Measurements from ENCODE around the gene PLCB4. TPM values are rescaled to one million over a fixed set of nuclear protein-coding genes. Genes with fewer than 3 reads are reported as not detected.
"Not testable (repeated sequence)": the region's sequence is repeated elsewhere in the genome, so short reads cannot be mapped to it uniquely, and the experiment has no call there.

The PLCB4 gene
- polyA plus RNA-seq, 10 donors = 3.9 to 6.5 (median 5.3) TPM

DNA sequence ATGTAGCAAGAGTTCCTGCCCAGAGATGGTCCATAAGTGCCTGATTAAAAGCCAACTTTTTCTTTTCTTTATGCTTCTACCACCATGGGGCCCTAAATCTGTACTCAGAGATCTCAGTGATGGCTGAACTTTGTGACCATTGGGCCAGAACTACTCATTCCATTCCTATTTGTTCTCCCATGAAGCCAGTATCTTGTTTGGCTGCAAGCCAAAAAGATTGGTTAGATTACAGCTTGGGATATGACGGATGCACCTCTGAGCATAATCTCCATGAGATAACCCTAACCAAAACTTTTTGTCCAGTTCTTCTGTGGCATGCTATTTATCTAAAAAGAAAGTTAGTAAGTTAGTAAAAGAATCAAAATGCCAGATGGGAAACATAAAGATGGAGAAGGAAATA is 72.2 kb downstream of the PLCB4 start:
- no peak for DNase-seq

DNA sequence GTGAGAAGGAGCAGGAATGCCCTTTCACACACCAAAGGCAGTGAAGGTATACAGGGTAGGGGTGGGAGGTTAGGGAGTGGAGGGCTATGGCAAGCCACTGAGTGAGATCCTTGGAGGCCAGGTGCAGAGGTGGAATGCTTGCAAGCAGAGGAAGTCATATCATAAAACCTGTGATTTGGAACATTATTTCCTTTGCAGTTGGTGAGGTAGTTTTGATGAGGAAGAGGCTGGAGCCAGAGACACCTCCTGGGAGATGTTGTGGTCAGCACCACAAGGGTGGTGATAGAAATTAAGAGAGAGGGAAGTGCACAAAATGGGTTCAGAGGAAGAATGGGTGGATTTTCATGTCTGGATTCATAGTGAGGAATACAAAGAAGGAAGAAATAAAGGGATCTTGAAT is 73.0 kb downstream of the PLCB4 start:
- DNase-seq = no peak

DNA sequence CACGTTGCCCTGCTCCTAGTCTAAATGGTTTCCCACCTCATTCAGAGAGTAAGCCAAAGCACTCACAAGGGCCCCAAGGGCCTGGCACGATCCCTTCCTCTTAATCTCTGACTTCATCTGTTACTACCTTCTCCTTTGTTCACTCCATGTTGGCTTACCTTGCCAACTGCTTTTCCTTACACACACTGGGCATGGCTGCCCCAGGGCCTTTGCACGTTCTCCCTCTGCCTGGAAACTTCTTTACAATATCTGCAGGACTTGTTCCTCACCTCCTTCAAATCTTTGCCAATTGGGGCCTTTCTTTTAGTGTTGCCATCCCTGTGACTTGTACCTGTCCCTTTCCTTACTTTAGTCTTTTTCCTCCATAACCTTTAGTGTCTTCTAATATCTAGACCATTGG is 73.9 kb downstream of the PLCB4 start:
- no peak for DNase-seq

DNA sequence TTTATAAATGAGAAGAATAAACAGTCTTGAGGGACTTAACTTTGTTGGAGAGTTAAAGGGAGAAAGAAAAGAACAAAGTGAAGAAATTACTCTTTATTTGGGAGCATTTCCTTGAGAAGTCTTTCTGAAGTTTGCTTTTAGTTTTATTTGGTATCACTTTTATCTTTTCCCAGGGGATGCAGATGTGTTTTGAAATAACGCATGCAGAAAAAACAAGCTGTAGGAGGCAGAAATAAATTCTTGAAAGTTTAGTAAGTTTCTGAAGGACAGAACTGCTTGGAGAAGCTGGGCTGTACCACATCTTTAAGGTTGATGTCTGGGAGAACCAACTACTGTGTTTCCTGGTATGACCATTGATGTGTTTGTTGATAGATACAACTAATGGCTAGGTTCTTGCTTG is 75.0 kb downstream of the PLCB4 start:
- no peak for DNase-seq

DNA sequence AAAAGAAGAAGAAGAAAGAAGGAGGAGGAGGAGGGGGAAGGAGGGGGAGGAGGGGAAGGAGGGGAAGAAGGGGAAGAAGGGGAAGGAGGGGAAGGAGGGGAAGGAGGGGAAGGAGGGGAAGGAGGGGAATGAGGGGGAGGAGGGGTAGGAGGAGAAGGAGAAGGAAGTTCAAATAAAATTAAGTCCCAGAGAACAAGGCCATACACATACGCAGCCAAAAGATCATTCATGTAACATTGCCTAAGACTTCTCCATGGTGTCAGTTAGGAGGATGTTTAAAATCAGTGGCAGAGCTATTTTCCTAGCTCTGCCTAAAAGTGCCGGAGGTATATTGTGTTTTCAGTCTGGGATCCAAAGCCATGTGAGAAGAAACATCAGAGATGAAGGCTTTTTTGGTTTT is 75.8 kb downstream of the PLCB4 start:
- DNase-seq = no peak

DNA sequence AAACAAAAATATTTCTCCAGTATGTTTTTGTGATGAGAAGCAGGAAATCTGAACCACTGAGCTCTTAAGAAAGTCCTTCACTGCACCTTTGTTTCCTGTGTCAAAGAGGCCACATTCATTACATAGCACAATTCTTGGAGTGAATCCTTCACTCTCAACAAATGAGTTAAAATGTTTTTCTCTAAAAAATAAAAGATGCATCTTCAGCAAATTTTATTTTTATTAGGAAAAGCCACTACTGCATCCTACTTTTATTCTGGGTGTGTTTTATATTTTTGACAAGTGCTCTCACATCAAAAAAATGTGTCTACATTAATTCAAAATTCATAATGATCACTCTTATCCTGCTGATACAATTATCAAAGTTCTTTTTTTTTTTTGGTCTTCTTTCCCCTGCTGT is 76.3 kb downstream of the PLCB4 start:
- no peak for DNase-seq

DNA sequence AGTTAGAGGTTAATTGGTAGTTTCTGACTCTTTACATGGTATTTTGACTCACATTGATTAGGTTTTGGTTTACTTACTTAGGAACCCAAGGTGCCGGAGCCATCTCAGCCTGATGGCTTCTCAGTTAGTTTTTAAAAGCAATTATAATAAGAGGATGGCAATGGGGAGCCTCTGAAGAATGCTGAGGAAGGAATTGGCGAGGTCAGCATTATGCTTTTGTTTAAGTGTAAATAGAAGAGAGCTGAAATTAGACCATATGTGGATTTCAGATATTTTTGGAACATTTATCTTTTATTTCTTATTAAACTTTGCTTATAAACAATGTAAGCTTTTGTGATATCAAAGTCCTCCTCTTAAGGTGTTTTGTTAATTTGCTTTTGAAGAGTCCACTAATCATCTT is 77.8 kb downstream of the PLCB4 start:
- DNase-seq = no peak

DNA sequence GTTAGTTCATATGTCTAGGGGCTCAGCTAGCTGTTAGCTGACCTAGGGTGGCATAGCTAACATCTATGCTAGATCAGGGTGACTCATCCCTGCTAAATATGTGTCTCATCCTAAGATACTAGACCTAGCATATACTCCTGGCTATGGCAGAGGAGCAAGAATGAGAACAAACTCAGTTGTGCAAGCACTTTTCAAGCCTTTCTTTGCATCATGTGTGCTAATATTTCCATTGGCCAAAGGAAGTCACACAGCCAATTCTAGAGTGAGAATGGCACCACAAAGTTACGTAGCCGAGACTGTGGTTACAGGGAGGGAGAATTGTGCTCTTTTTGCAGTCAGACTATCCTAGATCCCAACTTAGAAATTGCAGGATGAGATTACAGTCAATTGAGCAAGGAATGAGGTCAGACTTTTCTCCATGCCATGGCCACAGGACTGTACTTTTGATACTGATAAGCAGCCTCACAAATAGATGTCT is 78.7 kb downstream of the PLCB4 start:
- no peak for DNase-seq

DNA sequence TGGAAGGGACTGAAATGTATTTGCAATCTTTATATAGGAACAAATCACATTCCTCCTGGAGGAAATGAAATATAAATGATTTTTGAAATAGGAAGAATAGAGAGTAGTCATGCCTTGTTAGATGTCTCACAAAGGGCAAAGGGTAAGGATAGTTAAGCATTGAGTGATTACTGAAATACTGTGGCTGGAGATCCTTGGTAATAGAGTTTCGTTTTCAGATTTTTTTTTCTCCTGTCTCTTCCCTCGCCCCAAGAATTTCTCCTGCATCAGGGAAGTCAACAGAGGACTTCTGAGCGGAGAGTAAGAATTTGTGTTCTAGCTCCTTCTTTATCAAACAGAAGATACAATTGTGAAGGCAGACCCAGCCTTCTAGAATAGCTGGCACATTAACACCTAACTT is 79.4 kb downstream of the PLCB4 start:
- DNase-seq = no peak

DNA sequence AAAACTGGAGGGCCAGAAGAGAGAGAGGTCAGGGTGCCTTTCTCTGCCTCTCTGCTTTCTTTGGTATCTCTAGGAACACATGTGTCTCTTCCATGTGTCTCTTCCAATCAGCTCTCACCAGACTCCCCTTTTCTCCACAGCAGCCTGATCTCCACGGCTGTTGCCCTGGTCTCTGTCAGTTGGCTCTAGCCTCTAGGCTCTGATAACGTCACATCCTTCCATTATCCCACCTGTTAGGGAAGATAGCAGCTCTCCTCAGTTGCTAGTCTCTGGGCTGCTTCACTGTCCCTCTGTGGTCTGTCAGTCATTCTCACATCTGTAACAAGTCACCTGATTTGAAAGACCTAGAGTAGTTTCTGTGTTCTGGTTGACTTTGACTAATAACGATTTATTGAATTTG is 80.2 kb downstream of the PLCB4 start:
- no peak for DNase-seq

DNA sequence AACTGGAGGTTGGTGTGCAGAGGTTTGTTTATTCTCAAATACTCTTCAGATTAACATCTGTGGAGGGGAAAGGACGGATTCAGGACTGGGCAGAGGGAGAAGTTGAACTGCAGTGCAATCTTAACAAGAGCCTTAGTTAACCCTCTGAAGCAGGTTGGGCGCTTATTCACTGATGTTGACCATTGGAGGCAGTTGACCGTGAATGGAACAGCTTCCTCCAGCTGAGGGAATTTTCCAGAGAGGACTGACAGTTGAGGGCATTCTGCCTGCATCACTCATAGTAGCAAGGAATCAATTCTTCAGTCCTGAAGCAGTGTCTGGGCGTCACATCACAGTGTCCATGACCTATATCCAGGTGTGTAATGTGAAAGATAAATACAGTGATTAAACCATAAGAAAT is 80.9 kb downstream of the PLCB4 start:
- no peak for DNase-seq

DNA sequence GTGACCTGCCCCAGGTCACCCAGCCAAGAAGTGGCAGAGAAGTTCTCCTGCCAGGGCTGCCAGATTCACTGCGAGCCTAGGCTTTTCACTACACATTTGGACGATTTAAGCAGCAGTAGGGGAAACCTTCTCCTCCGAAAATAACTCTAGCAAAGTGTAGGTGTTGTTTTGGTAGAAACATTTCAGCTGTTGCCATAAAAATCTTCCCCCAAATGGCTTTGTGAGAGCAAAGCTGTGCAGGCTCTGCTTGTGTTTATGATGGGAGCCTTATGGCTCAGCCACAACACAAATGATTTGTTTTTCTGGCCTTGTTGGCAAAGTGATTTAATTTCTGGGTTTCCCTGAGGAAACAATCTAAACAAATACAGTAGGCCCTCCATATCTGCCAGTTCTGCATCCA is 81.8 kb downstream of the PLCB4 start:
- no peak for DNase-seq

DNA sequence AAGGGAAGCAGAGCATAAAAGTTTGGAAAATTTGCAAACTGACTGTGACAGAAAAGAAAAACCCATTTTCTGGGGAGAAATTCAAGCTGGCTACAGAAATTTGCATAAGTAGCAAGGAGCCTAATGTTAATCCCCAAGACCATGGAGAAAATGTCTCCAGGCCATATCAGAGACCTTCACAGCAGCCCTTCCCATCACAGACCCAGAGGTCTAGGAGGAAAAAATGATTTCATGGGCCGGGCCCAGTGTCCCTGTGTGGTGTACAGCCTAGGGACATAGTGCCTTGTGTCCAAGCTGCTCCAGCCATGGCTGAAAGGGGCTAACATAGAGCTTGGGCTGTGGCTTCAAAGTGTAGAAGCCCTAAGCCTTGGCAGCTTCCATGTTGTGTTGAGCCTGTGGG is 83.3 kb downstream of the PLCB4 start:
- not testable (repeated sequence) for DNase-seq

DNA sequence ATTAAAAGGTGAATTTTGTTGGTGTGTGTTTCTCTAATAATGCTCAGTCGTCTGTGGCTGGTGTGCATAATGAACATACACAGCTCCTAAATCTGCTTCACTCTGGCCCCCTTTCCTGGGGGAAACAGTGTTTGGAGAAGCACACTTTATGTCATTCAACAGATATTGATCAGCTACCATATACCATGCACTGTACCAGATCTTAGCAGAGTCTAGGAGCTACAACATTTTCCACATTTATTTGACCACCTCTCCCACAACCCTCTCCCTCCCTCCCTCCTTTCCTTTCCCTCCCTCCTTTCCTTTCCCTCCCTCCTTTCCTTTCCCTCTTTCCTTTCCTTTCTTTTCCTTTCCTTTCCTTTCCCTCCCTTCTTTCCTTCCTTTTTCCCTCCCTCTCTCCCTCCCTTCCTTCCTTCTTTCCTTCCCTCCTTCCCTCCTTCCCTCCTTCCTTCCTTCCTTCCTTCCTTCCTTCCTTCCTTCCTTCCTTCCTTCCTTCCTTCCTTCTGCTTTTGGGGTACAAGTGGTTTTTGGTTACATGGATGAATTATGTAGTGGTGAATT is 85.7 kb downstream of the PLCB4 start:
- DNase-seq = no peak

DNA sequence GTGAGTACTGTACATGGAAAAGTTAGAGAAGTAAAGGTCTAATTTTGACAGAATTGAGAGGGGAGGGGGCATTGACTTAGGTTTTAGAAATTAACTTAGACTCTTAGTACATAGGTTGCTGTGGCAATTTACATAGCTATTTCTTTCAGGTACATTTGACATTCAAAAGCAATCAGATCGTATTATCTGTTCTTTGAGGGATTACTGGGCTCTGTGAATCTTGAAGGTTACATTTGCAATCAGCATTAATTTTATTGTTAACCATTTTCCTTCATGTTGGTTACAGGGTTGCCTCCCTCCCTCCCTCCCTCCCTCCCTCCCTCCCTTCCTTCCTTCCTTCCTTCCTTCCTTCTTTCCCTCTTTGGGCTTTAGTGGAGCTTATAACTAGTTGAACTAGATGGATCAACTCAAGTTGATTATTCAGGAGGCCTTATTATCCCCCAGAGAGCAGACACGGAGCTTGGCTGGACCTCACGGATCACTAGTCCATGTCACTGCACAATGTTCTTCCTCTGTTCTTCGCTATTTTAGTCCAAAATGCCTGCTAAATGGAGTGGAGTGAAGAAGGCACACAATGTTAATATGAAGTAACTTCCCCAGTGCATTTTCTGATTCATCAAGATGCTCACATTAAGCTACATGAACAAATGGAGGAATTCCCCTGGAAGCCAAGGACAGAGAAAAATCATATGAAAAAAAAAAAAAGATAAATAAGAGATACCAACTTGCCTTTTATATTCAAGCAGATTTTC is 87.8 kb downstream of the PLCB4 start:
- DNase-seq = no peak

DNA sequence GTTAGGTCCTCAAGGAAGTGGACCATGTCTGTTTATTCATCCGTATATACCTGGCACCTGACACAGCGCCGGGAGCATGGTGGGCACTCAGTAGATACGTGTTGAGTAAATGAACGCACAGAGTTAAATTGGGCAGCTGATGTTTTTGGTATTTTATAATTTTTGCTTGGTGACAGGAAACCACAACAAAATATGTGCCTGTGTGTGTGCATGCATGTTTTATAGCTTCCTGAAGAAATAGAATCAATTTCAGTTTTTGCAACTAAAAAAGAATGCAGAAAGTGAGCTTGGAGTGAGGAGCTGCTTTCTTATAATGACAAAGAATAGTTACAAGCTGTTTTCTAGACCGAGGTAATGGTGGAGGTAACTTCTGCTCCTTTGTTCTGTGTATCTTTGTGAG is 91.4 kb downstream of the PLCB4 start:
- no peak for DNase-seq

DNA sequence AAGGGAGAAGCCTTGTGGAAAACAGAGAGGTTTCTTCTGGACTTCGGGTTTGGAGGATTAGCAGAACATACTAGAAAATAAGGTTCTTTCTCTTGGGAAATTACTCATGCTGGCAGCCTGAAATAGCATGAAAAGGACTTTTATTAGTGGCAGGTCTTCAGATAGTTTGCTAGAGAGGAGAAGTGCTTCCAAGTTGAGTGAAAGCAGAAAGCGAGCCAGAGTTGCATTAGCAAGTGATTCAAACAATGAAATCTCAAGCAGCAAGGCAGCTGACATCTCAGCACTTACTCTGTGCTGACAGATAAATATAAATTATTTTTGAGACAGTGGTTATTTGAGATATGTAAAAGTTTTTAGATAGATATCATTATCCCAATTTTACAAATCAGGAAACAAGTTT is 91.9 kb downstream of the PLCB4 start:
- peak; percentile 26 to 61 (median 36) for DNase-seq

DNA sequence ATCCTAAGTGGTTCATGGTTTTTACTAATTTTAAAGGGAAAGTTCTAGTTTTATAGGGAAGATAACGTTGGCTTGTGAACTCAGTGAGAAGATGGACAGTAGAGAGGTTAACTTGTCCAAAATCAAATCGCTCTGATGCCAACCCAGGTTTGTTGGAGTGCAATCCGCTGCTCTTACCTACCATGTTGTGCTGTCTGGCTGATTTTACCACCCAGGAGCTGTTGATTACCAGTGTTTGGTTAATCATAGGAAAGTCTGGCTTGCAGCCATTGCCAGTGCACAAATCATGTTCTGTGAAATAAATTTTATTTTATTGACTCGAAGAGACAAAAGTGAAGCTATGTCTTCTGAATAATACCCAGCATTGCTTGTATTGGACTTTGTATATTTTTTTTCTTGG is 92.4 kb downstream of the PLCB4 start:
- no peak for DNase-seq

DNA sequence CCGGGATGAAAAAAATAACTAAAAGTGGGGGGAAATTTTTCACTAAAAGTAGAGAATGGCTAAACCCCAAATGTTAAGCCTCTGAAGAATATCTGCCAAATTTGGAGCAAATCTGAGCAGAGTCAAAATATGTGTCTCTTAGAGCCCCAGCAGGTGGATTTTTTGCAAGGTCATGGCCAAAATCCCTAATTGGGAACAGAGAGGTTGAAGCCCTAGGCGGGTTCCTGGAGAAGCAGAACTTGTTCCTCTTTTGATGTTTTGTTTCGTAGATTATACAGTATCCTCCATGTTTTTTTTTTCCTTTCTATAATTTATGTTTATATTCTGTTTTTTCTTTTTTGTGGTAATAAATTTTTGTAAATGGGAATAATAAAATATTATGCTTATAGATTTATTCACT is 94.4 kb downstream of the PLCB4 start:
- no peak for DNase-seq

DNA sequence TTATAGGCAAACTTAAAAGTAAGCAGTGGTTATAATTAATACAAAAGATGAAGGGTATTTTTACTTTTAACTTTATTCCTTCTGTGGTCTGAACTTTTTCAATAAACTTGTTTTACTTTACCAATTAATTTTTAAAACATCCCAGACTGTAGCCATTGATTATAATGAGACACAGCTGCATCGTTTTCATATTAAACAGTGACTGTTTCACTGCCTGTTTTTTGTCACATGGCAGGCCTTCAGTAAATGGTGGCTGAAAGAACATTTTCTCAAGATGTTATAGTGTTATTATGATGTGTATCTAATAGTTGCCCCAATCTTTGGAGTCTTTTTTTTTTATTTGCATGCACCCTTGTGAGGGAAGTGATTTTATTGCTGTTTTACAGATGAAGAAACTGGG is 95.1 kb downstream of the PLCB4 start:
- DNase-seq = no peak

DNA sequence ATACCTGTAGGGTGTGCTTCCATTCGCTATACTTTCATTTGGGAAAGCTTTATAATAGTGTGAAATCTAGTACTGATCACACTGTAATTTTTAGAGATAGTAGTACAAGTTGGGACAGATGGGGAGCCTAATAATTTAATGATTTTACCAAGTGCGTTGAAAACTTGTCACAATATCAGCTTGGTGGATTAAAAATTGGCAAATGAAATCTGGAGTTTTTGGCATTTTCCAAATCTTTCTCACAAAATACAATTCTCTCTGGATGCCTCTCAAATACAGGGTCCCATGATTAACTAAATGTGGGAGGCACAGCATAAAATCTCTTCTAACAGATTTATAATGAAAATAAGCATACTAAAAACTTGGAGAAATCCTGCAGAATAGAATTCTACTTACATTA is 96.4 kb downstream of the PLCB4 start:
- DNase-seq = no peak

DNA sequence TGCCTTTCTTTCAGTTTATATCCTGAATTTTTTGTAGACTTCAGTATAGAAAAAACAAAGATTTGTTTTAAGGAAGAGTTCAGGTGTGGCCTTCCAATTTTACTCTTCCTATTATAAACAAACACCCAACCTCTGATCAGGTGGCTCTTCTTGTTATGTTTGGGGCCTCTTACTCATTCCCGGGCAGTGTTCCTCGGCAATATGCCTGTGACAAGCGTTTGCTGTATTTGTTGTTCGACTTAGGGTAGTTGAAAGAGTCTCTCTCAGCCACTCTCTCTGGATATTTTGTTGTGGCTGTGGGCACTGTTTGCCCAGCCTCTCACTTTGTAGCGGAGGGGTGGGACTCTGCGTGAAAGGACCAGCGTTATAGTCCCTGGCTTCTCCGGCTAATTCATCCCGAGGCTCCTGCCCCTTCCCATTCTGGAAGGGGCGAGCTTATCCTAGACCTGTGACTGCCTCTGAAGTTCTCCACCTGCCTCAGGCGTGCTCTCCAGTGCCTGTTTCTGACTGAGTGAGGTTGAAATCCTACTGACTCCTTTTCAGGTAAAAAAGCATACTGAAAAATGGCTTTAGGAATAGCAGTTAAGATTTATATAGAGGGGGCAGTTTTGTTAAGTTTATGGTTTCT is 97.4 kb downstream of the PLCB4 start:
- DNase-seq = no peak

DNA sequence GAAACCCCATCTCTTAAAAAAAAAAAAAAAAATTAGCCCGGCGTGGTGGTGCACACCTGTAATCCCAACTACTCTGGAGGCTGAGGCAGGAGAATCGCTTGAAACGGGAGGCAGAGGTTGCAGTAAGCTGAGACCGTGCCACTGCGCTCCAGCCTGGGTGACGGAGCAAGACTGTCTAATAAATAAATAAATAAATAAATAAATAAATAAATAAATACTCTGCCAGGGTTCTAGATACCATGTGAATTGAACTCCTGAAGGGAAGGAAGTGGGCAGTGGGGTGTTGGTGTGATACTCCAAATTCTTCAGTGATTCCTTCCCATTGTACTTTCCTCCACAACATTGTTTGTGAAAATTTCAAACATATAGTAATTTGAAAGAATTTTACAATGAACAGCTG is 100.5 kb downstream of the PLCB4 start:
- no peak for DNase-seq

DNA sequence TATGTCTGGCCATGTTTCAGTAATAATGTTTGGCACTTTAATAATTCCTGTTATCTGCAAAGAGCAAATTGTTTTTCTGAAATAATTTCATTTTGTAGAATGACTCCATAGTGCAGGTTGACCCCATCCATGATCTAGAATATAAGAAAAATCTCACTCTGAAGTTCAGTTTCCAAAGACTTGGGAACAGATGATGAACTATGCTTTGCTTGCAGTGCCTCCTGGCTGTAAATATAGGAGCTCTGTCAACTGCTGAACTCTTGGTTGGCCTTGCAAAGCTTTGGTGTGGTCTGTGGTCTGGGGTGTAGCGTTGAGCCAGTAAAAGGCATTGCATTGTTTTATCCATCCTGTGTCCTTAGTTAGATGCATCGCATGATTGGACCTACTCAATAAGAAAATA is 104.0 kb downstream of the PLCB4 start:
- DNase-seq = peak in 2 of 3 donors; percentile 10 to 51
